GM18526 (cell line): ENCODE measurements around the gene PLEKHO2.

Experiments used
- POLR2A ChIP-seq: IDR thresholded peaks from 3 replicates; pipeline ENCODE4 v1.6.1; 2011; ENCODE audit not compliant: insufficient read length; ENCODE audit errors: extremely low read depth

Gene PLEKHO2

GRCh38 chr15:64824929-64825430, 16.7 kb upstream of the PLEKHO2 start:
- TF ChIP-seq POLR2A, result no peak

GRCh38 chr15:64825431-64826294, 16.1 kb upstream of the PLEKHO2 start, which contains the start of gene PIF1:
PIF1 (minus strand) TSS chr15:64825647; CDS start chr15:64824335, 1,312 bp downstream.
- peak; percentile 78 for TF ChIP-seq POLR2A

GRCh38 chr15:64828985-64829384, 12.7 kb upstream of the PLEKHO2 start:
- TF ChIP-seq POLR2A, result no peak

- TF ChIP-seq POLR2A, result no peak
Measured at GRCh38 chr15:64833690-64834089, 8.0 kb upstream of the PLEKHO2 start.

GRCh38 chr15:64836023-64836536, 5.6 kb upstream of the PLEKHO2 start:
- TF ChIP-seq POLR2A, result no peak

GRCh38 chr15:64837502-64837901, 4.2 kb upstream of the PLEKHO2 start:
- TF ChIP-seq POLR2A, result no peak

- no peak for TF ChIP-seq POLR2A
Measured at GRCh38 chr15:64841060-64841343, 713 bp upstream of the PLEKHO2 start.

- no peak for TF ChIP-seq POLR2A
Measured at GRCh38 chr15:64842096-64842939, 603 bp downstream of the PLEKHO2 start.

GRCh38 chr15:64842986-64843561, 1.4 kb downstream of the PLEKHO2 start:
- no peak for TF ChIP-seq POLR2A

- no peak for TF ChIP-seq POLR2A
Measured at GRCh38 chr15:64843991-64844390, 2.3 kb downstream of the PLEKHO2 start.

GRCh38 chr15:64844576-64845145, 2.9 kb downstream of the PLEKHO2 start:
- no peak for TF ChIP-seq POLR2A

- TF ChIP-seq POLR2A, result no peak
Measured at GRCh38 chr15:64845183-64845611, 3.5 kb downstream of the PLEKHO2 start.

GRCh38 chr15:64845831-64846595, 4.3 kb downstream of the PLEKHO2 start:
- no peak for TF ChIP-seq POLR2A

GRCh38 chr15:64847016-64847415, 5.3 kb downstream of the PLEKHO2 start:
- no peak for TF ChIP-seq POLR2A
